A549 (cell line): ENCODE data around the gene PRKAR1B.

Source experiments
- CBX8 ChIP-seq: fragments of 200-600 bp; sonication (generic); IDR thresholded peaks from 2 replicates; pipeline ENCODE4 v1.6.1; 2016
- CTCF ChIP-seq: fragments of >200 bp; sonication (Bioruptor Twin); formaldehyde crosslinking; IDR thresholded peaks from 3 replicates; pipeline ENCODE4 v1.5.1; 2016
- E2F6 ChIP-seq: IDR thresholded peaks from 2 replicates; pipeline ENCODE4 v1.6.1; 2012; ENCODE audit warnings: low read depth, borderline replicate concordance
- EP300 ChIP-seq, 2 experiments: fragments of >200 bp; sonication (Bioruptor Twin); formaldehyde crosslinking; IDR thresholded peaks; 2 replicates in 1 of 2; 3 replicates in 1 of 2; pipeline ENCODE4 v1.6.1; 2016 to 2017
- HOXA7 ChIP-seq: fragments of 250-450 bp; sonication (Bioruptor Pico); IDR thresholded peaks from 2 replicates; pipeline ENCODE4 v1.5.0; 2020; ENCODE audit warnings: mild to moderate bottlenecking, moderate library complexity
- KDM5A ChIP-seq: fragments of 200-600 bp; sonication (generic); IDR thresholded peaks from 2 replicates; pipeline ENCODE4 v1.6.1; 2016; ENCODE audit warnings: antibody characterized with exemption, mild to moderate bottlenecking
- MYC ChIP-seq: IDR thresholded peaks from 2 replicates; pipeline ENCODE4 v1.6.1; 2012; ENCODE audit warnings: mild to moderate bottlenecking, inconsistent platforms, low read length, improper control_type of control experiment, borderline replicate concordance
- POLR2A ChIP-seq: IDR thresholded peaks from 2 replicates; pipeline ENCODE4 v1.6.1; 2012; ENCODE audit warnings: mild to moderate bottlenecking, low read length
- RCOR1 ChIP-seq: fragments of 150-350 bp; IDR thresholded peaks from 2 replicates; pipeline ENCODE4 v1.6.1; 2014; ENCODE audit warnings: antibody characterized with exemption, low read length, low read depth
- RFX5 ChIP-seq: fragments of 450-650 bp; IDR thresholded peaks from 2 replicates; pipeline ENCODE4 v1.7.1; 2014; ENCODE audit warnings: antibody characterized with exemption, mild to moderate bottlenecking, moderate library complexity
- TFCP2L1 ChIP-seq: fragments of 250-450 bp; sonication (Bioruptor Pico); IDR thresholded peaks from 2 replicates; pipeline ENCODE4 v1.5.0; 2021; ENCODE audit warnings: mild to moderate bottlenecking
- ZFP36 ChIP-seq: fragments of 450-650 bp; IDR thresholded peaks from 2 replicates; pipeline ENCODE4 v1.6.1; 2014; ENCODE audit warnings: borderline replicate concordance; ENCODE audit not compliant: partially characterized antibody
- TF ChIP-seq, protein P1 (sequence below): fragments of 450-650 bp; IDR thresholded peaks from 2 replicates; pipeline ENCODE4 v1.6.1; 2014; ENCODE audit warnings: antibody characterized with exemption

GRCh38 chr7:591856-592628, 135.0 kb downstream of the PRKAR1B start:
- TF ChIP-seq CTCF: no peak
- TF ChIP-seq EP300 (IDR thresholded peaks at IDR 0.05): no peak
- no peak for TF ChIP-seq HOXA7
- TF ChIP-seq TFCP2L1: no peak
- TF ChIP-seq, protein P1, sequence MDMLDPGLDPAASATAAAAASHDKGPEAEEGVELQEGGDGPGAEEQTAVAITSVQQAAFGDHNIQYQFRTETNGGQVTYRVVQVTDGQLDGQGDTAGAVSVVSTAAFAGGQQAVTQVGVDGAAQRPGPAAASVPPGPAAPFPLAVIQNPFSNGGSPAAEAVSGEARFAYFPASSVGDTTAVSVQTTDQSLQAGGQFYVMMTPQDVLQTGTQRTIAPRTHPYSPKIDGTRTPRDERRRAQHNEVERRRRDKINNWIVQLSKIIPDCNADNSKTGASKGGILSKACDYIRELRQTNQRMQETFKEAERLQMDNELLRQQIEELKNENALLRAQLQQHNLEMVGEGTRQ: no peak
- TF ChIP-seq E2F6: no peak
- no peak for TF ChIP-seq POLR2A
- no peak for TF ChIP-seq MYC
- no peak for TF ChIP-seq KDM5A
- no peak for TF ChIP-seq RCOR1
- no peak for TF ChIP-seq ZFP36
- TF ChIP-seq CBX8: no peak
- no peak for TF ChIP-seq RFX5
